ENCODE data around the gene GREM2.

Gene GREM2

DNA sequence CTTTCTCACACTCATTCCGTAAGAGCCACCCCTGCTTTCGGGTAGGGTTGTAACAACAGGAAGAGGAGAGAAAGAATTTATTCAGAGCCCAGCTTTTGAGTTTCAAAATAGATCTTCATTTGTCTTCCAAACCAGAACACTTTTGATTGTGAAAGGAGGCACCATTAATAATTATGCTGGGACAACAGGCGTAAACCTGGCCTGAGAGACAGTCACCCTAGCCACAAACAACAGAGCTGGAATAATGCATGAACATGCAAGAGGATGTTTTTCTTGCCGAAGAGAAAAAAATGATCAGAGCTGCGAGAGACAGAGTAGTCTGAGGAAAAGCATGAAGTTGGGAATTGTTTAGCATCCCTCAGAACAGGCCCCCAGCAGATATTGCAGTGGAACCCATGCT lies 18.5 kb upstream of the GREM2 start:
- DNase-seq (ENCODE audit: low read depth): no peak
- no peak overlapping the region for H3K4me3 ChIP-seq (ENCODE audit: low read depth, low read length)
- no peak for TF ChIP-seq MYC (IDR thresholded peaks at IDR 0.05; ENCODE audit: low read depth, low read length)

DNA sequence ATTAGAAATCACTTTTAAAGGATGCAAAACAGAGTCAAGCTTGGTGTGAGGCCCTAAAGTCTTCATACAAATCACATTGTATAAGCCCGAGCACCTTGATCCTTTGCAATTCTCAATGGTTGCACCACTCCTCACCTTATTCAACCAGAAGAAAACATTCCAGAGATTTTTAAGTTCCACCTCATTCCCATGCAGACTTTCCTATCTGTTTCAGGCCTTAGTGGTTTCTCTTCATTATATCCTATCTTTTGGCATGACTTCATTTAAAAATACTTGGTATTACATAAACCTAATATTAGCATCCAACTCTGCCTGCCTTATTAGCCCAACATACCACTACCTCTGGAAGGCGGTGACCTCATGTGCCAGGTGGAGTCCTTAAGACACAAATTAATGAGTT lies 9.3 kb upstream of the GREM2 start:
- H3K4me3 ChIP-seq (ENCODE audit: low read depth, low read length): no peak overlapping the region
- TF ChIP-seq, protein P1, sequence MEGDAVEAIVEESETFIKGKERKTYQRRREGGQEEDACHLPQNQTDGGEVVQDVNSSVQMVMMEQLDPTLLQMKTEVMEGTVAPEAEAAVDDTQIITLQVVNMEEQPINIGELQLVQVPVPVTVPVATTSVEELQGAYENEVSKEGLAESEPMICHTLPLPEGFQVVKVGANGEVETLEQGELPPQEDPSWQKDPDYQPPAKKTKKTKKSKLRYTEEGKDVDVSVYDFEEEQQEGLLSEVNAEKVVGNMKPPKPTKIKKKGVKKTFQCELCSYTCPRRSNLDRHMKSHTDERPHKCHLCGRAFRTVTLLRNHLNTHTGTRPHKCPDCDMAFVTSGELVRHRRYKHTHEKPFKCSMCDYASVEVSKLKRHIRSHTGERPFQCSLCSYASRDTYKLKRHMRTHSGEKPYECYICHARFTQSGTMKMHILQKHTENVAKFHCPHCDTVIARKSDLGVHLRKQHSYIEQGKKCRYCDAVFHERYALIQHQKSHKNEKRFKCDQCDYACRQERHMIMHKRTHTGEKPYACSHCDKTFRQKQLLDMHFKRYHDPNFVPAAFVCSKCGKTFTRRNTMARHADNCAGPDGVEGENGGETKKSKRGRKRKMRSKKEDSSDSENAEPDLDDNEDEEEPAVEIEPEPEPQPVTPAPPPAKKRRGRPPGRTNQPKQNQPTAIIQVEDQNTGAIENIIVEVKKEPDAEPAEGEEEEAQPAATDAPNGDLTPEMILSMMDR (IDR thresholded peaks at IDR 0.05; ENCODE audit: low read depth, low read length): no peak
- TF ChIP-seq MYC (IDR thresholded peaks at IDR 0.05; ENCODE audit: low read depth, low read length) (no peak), POLR2A (IDR thresholded peaks at IDR 0.05; ENCODE audit: extremely low read depth, insufficient read length) (no peak)
- TF ChIP-seq, protein P2, sequence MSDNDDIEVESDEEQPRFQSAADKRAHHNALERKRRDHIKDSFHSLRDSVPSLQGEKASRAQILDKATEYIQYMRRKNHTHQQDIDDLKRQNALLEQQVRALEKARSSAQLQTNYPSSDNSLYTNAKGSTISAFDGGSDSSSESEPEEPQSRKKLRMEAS (IDR thresholded peaks at IDR 0.05; ENCODE audit: low read depth, low read length): no peak
- no peak for DNase-seq (ENCODE audit: low read depth)

DNA sequence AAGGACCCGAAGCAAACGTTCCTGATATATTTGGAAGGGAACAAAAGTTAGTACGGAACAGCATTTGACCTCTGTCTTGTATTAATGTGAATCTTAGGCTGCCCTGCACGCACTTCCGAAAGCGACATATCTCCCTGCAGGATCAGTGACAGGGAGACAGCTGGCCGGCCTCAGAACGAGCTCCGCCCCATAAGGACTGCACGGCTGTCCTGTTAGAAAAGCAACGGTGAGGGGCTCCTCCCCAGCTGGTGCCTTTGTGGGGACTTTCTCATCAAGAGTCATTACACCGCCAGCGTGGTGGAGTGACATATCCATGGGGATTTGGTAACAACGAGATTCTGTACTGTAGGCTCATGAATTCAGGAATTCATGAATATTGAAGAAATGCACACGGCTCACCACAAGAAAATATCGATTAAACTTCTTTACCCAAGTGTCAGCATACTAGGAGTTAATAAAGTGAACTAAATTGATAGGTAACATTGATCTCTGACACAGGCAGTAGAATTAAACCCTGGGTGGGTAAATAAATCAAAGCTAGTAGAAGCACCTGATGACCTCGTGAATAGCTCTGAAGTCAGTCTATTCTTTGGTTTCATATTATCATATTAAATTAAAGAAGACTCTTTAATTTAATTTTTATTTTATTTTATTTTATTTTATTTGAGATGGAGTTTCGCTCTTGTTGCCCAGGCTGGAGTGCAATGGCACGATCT lies 8.1 kb upstream of the GREM2 start:
- no peak for DNase-seq (ENCODE audit: low read depth)
- no peak overlapping the region for H3K4me3 ChIP-seq (ENCODE audit: low read depth, low read length)
- TF ChIP-seq, protein P1 (IDR thresholded peaks at IDR 0.05; ENCODE audit: low read depth, low read length): no peak

DNA sequence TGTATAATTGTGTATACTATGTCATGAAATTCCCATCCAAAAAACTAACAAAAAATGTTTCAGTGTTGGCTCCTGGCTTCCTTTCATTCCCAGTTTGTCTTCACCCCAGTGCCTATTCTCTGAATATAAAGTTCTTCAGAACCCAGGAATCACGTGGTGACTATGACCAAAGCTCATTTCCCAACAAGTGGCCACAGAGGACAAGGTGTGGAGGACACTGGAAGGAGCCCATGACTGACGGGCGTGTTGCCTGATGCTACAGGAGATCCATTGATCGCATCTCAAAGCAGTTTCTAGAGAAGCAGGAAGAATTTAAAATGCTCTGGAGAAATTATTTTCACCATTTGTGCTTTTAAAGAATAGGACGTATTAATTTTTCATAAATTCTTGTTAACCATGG lies 7.4 kb upstream of the GREM2 start:
- TF ChIP-seq POLR2A (IDR thresholded peaks at IDR 0.05; ENCODE audit: extremely low read depth, insufficient read length): no peak
- no peak for TF ChIP-seq MYC (IDR thresholded peaks at IDR 0.05; ENCODE audit: low read depth, low read length)
- TF ChIP-seq, protein P2 (IDR thresholded peaks at IDR 0.05; ENCODE audit: low read depth, low read length): no peak
- TF ChIP-seq, protein P1 (IDR thresholded peaks at IDR 0.05; ENCODE audit: low read depth, low read length): no peak
- no peak overlapping the region for H3K4me3 ChIP-seq (ENCODE audit: low read depth, low read length)
- DNase-seq (ENCODE audit: low read depth): no peak

DNA sequence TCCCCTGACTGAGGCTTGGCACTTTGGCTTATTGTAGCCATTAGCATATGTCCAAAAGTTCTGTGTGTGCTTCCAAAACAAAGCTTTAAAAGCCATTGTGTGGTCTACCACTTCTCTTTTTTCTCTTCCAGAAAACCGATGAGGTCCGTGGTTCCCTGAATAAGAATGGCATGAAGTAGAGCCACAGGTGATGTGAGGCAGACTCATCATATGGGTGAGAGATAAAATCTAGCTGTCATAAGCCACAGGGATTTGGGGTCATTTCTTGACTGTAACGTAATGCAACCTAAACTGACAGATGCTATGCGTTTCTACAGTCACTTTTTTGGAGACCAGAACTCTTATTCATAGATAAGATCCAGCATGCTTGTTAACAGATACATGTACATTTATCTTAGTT lies 7.0 kb upstream of the GREM2 start:
- DNase-seq (ENCODE audit: low read depth): peak; percentile 43
- no peak overlapping the region for H3K4me3 ChIP-seq (ENCODE audit: low read depth, low read length)
- TF ChIP-seq, protein P2 (IDR thresholded peaks at IDR 0.05; ENCODE audit: low read depth, low read length): no peak
- TF ChIP-seq MYC (IDR thresholded peaks at IDR 0.05; ENCODE audit: low read depth, low read length): no peak
- TF ChIP-seq, protein P1 (IDR thresholded peaks at IDR 0.05; ENCODE audit: low read depth, low read length): no peak
- TF ChIP-seq POLR2A (IDR thresholded peaks at IDR 0.05; ENCODE audit: extremely low read depth, insufficient read length): no peak

DNA sequence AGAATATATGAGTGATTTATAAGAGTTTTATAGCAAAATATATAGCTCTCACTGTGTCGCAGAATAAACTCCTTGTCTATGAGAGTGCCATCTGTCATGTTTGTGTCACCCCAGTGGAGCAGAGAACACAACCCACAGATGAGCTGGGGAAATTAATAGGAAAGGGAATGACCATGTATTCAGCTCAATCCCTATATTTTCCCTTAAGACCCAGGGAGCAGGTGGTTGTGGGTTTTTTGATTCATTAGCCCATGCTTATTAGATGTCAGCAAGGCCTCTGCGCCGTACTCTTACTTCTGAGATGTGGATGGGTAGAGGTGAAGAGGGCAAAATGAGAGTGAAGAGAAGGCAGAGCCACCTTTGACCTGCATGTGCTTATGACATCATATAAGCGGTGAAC lies 4.1 kb upstream of the GREM2 start:
- TF ChIP-seq POLR2A (IDR thresholded peaks at IDR 0.05; ENCODE audit: extremely low read depth, insufficient read length) (no peak), MYC (IDR thresholded peaks at IDR 0.05; ENCODE audit: low read depth, low read length) (no peak)
- TF ChIP-seq, protein P1 (IDR thresholded peaks at IDR 0.05; ENCODE audit: low read depth, low read length): no peak
- TF ChIP-seq, protein P2 (IDR thresholded peaks at IDR 0.05; ENCODE audit: low read depth, low read length): no peak
- H3K4me3 ChIP-seq (ENCODE audit: low read depth, low read length): no peak overlapping the region
- no peak for DNase-seq (ENCODE audit: low read depth)
